ENCODE results near the gene AHCTF1.
"Not testable (repeated sequence)": the region's sequence is repeated elsewhere in the genome, so short reads cannot be mapped to it uniquely, and the experiment has no call there.

Gene AHCTF1

GRCh38 chr1:246916026-246916923 is 15.5 kb downstream of the AHCTF1 start:
- not testable (repeated sequence) for DNase-seq

DNA sequence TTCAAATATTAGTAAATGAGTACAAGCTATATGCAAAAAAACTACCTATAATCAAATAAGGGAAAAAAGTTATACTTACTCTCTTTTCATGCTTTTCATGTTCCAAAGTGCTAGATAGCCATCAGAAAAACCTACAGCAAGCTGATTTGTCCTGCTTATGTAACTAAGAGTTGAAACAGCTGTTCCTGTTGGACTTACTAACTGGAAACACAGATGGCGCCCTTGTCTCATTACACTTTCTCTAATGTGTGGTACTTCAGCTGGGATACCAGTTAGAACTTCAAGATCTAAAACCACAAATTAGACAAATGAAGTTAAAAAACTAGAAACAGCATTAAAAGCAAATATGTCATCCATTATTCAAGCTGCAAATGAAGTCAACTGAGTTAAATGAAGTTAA is 24.3 kb downstream of the AHCTF1 start:
- DNase-seq, result no peak

DNA sequence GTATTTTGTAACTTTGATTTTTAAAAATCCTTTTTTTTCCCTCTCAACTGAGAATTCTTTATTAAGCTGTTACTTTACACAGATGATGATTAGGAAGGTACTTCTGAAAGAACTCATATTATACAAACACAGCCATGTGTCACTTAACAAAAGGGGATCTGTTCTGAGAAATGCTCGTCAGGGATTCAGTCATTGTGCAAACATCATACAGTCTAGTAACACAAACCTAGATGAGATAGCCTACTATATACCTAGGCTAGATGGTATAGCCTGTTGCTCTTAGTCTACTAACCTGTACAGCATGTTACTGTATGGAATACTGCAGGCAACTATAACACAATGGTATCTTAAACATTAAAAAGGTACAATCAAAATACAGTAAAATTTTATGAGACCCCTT is 24.9 kb downstream of the AHCTF1 start:
- DNase-seq, result no peak

DNA sequence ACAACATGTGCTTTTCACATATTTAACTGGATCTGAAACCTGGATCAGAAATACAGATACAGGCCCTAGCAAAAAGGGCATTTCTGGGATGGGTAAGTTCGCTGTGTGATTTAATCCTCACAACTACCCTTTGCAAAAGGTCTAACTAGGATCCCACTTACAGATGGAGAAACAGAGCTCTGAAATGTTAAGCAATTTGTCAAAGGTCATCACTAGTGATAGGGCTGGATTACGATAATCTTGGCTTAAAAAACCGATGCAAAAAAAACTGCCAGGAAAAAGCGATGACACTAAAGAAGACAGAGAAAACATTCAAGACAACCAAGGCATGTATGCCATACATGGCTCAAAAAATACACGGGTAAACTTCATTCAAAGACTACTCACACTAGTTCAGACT is 29.9 kb downstream of the AHCTF1 start:
- DNase-seq, result no peak

DNA sequence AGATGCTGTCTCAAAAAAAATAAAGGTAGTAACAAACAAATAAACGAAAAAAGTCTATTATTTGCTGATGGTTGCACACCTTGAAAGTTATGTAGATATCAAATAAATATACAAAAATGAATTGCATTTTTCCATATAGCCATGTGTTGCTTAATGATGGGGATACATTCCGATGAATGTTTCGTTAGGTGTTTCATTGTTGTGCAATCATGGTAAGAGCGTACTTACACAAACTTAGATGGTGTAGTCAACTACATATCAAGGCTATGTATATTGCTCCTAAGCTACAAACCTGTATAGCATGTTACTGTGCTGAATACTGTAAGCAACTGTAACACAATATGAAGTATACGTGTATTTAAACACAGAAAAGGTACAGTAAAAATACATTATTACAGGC is 34.4 kb downstream of the AHCTF1 start:
- no peak for DNase-seq

- DNase-seq, result no peak
These were observed 38.4 kb downstream of the AHCTF1 start for GRCh38 chr1:246893191-246893939.

DNA sequence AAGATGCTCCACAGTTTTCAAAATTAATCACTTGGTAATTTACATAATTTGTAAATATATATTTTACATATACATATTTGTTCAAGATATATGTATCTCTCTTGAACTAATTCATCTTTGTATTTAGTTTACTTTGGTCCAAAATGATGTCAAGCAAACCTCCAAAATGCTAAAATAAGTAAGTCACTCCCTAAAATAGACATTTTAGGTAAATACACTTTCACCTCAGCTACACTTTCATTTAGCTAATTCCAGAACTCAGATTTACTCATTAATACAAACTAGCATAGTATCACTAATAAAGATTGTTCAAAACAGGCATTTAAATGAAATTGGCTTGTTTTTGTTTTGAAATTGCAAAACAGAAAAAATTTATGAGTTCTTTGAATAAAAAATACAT is 40.6 kb downstream of the AHCTF1 start:
- DNase-seq, result no peak

DNA sequence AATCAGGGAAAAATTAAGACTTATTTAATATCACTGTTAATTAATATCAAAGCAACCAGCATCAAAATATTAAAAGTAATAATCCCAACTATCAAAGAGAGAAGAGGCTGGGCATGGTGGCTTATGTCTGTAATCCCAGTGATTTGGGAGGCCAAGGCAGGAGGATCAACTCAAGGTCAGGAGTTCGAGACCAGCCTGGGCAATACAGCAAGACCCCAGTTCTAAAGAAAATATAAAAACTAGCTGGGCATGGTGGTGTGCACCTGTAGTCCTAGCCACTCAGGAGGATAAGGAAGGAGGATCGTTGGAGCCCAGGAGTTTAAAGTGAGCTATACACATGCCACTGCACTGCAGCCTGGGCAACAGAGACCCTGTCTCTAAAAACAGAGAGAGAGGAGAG is 43.2 kb downstream of the AHCTF1 start:
- no peak for DNase-seq

DNA sequence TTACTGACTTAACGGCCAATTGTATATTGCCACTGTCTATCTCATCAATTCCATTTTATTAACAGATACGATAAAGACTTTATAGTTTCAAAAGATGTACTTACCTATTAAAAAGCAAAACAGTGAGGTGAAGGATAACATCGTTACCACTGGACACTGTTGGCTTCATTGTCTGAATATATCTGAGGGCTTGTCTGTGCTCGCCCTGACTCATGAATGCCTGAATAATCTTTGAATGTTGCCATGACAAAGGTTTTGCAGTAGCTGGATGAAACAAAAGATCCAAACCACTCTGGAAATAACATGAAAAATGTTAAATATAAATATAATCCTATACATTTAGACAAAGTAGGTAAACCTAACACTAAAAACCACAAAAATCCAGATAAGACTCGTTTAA is 46.4 kb downstream of the AHCTF1 start:
- DNase-seq, result not testable (repeated sequence)

DNA sequence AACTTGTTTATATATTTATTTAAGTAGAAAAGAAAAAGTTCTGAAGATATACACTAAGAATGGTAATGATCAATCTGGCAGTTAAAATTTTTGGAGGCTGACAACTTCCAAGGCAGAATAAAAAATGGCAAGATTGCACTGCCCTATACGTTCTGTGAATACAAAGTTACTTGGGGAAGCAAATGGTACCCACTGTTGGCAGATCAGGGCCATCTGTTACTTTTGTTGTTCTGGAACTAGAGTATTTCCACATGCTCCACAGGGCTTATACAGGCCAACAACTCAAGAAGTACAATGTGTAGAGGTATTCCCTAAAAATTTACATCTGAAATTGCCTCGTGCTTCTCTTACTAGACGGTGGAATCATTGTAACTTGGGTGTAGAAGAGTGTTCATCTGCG is 53.2 kb downstream of the AHCTF1 start:
- no peak for DNase-seq

- no peak for DNase-seq
These were observed 55.3 kb downstream of the AHCTF1 start for GRCh38 chr1:246876431-246876830.

DNA sequence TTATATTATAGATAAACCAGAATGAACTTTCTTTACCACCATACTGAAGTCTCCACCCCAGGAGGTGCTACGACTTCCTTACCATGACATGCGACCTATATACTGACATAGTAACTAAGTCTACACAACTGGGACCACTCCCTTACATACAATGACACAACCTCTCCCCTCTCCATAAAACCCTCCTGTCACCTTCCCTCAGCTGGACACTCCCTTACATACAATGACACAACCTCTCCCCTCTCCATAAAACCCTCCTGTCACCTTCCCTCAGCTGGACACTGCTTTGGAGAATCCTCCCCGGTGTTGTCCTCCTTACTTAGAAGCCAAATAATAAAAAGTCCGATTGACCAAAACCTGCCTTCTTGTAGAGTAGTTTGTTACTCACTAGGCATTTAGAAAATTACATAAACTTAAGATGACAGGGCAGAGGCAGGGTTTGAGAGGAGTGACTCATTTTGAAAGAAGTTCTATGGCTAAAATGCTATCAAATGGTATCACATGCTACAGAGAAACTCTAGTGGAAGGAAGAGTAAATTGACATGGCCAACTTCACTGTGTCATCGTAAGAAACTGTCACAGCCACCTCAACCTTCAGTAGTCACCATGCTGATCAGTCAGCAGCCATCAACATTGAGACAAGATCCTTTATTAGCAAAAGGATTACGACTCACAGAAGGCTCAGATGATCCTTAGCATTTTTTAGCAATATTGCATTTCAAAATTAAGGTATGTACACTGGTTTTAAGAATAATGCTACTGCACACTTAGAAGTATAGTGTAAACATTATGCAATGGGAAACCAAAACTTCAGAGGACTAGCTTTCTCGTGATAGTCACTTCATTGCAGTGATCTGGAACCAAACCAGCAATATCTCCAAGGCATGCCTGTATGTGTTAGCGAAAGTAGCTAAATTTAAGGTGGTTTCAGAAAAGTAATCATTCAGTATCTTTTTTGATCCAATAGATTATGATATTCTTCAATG is 56.4 kb downstream of the AHCTF1 start:
- no peak for DNase-seq

DNA sequence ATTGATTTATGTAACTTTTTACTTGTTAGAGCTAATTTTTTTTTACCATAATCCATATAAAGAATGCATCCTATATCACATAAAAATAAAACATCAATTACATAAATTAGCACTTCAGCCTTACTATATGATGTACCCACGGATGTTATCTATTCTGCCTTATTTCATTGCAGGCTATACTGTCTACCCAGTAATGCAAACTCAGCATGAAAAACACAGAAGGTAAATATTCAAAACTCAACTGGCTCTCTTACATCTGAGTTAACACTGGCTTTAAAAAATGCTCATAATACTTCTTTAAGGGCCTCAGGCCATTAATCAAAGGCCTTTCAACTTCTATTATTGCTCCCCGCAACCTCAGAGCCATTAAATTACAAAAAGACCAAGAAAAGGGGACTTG is 65.8 kb downstream of the AHCTF1 start:
- no peak for DNase-seq

- DNase-seq, result not testable (repeated sequence)
These were observed 68.0 kb downstream of the AHCTF1 start for GRCh38 chr1:246863791-246864190.

GRCh38 chr1:246860401-246860800 is 71.3 kb downstream of the AHCTF1 start:
- DNase-seq, result no peak

DNA sequence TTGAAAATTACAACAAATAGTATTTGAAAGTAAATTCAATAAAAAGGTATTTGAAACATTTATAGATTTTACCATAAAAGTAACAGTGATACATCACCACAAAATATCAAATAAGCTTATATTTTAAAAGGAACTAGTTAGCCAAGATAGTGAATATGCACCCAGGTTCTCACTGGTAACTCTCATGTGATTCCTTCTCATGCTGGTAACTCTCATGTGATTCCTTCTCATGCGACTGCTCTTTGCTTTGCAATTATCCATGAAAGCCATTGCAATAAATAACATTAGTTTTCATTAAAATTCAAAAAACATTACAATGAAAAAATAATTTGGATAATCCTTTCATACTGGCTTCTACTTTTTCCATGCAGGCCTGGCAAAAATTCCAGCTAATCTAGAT is 75.4 kb downstream of the AHCTF1 start:
- no peak for DNase-seq

DNA sequence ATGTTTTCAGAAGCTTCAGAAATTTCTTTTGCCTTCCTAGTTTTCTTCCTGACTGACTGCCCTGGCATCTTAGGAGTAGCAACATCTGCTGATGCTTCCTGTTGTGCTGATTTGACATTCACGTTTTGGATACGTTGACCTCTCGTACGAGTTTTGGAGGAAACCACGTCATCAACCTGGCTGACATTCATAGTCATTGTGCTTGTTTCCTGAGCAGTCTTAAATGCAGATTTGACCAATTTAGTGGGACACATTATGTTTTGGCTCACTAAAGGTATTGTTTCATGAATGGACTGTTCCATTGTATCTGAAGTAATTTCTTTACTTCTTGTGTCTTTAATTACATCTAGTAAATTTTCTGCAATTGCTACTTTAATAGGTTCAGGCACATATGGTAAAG is 81.1 kb downstream of the AHCTF1 start:
- DNase-seq, result not testable (repeated sequence)

- no peak for DNase-seq
These were observed 87.9 kb downstream of the AHCTF1 start for GRCh38 chr1:246843876-246844275.

- DNase-seq, result not testable (repeated sequence)
These were observed 91.0 kb downstream of the AHCTF1 start for GRCh38 chr1:246840761-246841160.

- no peak for DNase-seq
These were observed 93.7 kb downstream of the AHCTF1 start for GRCh38 chr1:246838118-246838456.

DNA sequence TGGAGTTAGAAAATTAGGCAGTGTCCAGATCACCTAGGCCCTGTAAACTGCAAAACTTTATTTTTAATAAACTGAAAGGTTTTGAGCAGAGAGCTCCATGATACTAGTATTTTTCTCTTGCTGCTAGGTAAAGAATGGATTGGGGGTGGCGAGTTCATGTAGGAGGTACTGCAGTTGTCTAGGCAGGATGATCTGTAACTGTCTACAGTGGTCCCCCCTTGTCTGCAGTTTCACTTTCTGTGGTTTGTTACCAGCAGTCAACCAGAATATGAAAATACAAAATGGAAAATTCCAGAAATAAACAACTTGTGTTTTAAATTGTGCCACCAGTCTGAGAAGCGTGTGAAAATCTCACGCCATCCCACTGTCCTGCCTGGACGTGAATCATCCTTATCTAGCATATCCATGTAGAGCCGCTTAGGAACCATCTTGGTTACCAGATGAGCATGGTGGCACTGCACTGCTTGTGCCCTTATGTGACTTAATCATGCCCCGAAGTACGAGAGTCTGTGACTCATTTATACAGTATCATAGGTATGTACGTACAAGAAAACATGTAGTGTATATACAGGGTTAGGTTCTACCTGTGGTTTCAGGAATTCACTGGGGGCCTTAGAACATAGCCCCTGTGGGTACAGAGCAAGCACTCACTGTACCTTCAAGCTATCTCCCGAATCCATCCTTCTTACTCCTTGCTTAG is 94.2 kb downstream of the AHCTF1 start:
- DNase-seq, result no peak

DNA sequence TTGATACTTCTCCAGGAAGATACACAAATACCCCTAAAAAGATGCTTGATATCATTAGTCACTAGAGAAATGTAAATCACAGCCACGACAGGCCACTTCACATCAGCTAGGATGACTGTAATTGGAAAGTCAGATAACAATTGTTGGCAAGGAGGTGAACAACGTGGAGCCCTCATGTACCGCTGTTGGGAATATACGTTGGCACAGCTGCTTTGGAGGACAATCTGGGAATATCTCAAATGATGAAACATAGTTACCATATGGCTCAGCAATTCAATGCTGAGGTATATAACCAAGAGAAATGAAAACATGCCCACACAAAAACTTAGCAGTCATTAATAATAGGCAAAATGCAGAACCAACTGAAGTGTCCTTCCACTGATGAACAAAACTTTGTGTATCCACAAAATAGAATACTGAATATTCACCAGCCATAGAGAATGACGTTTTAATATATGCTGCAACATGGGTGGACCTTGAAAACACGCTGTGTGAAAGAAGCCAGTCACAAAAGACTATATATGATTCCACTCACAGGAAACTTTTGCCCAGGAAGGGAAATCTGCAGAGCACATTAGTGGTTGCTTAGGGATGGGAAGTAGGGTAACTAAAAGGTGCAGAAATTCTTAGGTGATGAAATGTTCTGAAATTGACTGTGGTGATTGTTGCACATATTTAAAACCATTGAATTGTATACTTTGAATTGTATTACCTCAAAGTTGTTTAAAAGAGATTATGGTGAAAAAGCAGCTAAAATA is 95.4 kb downstream of the AHCTF1 start:
- DNase-seq, result no peak

All from NCI-H187 treated with DMSO at 0.1 percent for 48 hours (cell line).